SHP77 treated with DMSO at 0.1 percent for 48 hours (cell line): ENCODE data around the gene MYMK.

Experiments
- DNase-seq: peaks from one replicate; lab custom pipeline; 2025; lab: John Stamatoyannopoulos, UW

MYMK gene

GRCh38 chr9:133558191-133559126 lies 33.7 kb upstream of the MYMK start:
- DNase-seq: no peak

- DNase-seq: no peak
These were observed 32.8 kb upstream of the MYMK start for GRCh38 chr9:133557581-133557980.

- DNase-seq: no peak
These were observed 31.6 kb upstream of the MYMK start for GRCh38 chr9:133556354-133556753.

- no peak for DNase-seq
These were observed 30.0 kb upstream of the MYMK start for GRCh38 chr9:133554729-133555128.

GRCh38 chr9:133553973-133554713 lies 29.4 kb upstream of the MYMK start:
- DNase-seq: no peak

GRCh38 chr9:133553123-133553522 lies 28.4 kb upstream of the MYMK start:
- no peak for DNase-seq

- no peak for DNase-seq
These were observed 27.5 kb upstream of the MYMK start for GRCh38 chr9:133552236-133552635.

- no peak for DNase-seq
These were observed 26.7 kb upstream of the MYMK start for GRCh38 chr9:133551446-133551845.

GRCh38 chr9:133547116-133547515 lies 22.4 kb upstream of the MYMK start:
- DNase-seq: no peak

- DNase-seq: no peak
These were observed 21.5 kb upstream of the MYMK start for GRCh38 chr9:133546287-133546680.

GRCh38 chr9:133545494-133546286 lies 20.9 kb upstream of the MYMK start:
- DNase-seq: no peak

- no peak for DNase-seq
These were observed 19.2 kb upstream of the MYMK start for GRCh38 chr9:133543772-133544467.

GRCh38 chr9:133542002-133542401 lies 17.2 kb upstream of the MYMK start:
- DNase-seq: no peak

- no peak for DNase-seq
These were observed 15.9 kb upstream of the MYMK start for GRCh38 chr9:133540698-133541025.

- no peak for DNase-seq
These were observed 15.4 kb upstream of the MYMK start for GRCh38 chr9:133539991-133540697.

- DNase-seq: no peak
These were observed 14.4 kb upstream of the MYMK start for GRCh38 chr9:133538851-133539833.

- DNase-seq: no peak
These were observed 13.4 kb upstream of the MYMK start for GRCh38 chr9:133538176-133538575.

- DNase-seq: no peak
These were observed 12.5 kb upstream of the MYMK start for GRCh38 chr9:133537257-133537656.

GRCh38 chr9:133536536-133536935 lies 11.8 kb upstream of the MYMK start:
- no peak for DNase-seq

GRCh38 chr9:133536080-133536479 lies 11.3 kb upstream of the MYMK start:
- DNase-seq: no peak
